Sigmoid colon (tissue), 7 donors: ENCODE measurements around the gene FANCE. TPM values are rescaled to one million over a fixed set of nuclear protein-coding genes. Genes with fewer than 3 reads are reported as not detected.

Experiments
- DNase-seq: peaks from one replicate; pipeline ENCODE4 v3.0.0-alpha.2; 2019
- H3K27ac ChIP-seq, 4 donors: fragments of 200-600 bp; sonication (generic); one replicate each; pipeline ENCODE4 v1.5.1; 2016 to 2019; ENCODE audit warnings: mild to moderate bottlenecking in 1 of 4
- H3K27me3 ChIP-seq, 3 donors: fragments of 200-600 bp; sonication (generic); one replicate each; pipeline ENCODE4 v1.5.1; 2019; ENCODE audit warnings: mild to moderate bottlenecking in 1 of 3
- H3K36me3 ChIP-seq, 4 donors: fragments of 200-600 bp; sonication (generic); one replicate each; pipeline ENCODE4 v1.5.1; 2016 to 2019
- H3K4me1 ChIP-seq, 4 donors: fragments of 200-600 bp; sonication (generic); one replicate each; pipeline ENCODE4 v1.5.1; 2017 to 2019
- H3K4me3 ChIP-seq, 4 donors: fragments of 200-600 bp; sonication (generic); one replicate each; pipeline ENCODE4 v1.5.1; 2017 to 2019; ENCODE audit warnings: mild to moderate bottlenecking in 2 of 4, moderate library complexity in 1 of 4
- H3K9me3 ChIP-seq, 4 donors: fragments of 200-600 bp in 3 of 4; sonication (generic) in 3 of 4; one replicate each; pipeline versions ENCODE4 v1.5.1 to v1.6.1; 2013 to 2019
- CTCF ChIP-seq, 4 experiments: fragments of 450-650 bp in 3 of 4; fragments of 200-600 bp in 1 of 4; IDR thresholded peaks; one replicate each; pipeline ENCODE4 v1.5.1; 2016 to 2019; ENCODE audit warnings: antibody characterized with exemption in 4 of 4, mild to moderate bottlenecking in 3 of 4, moderate library complexity in 2 of 4
- EP300 ChIP-seq, 4 donors: sonication (generic); formaldehyde crosslinking; IDR thresholded peaks; one replicate each; pipeline ENCODE4 v1.6.1; 2017; ENCODE audit warnings: antibody characterized with exemption in 4 of 4
- POLR2A ChIP-seq, 2 donors: fragments of 450-650 bp; IDR thresholded peaks; one replicate each; pipeline ENCODE4 v1.6.1; 2016; ENCODE audit warnings: antibody characterized with exemption in 2 of 2, mild to moderate bottlenecking in 2 of 2, moderate library complexity in 2 of 2
- POLR2AphosphoS5 ChIP-seq, 4 donors: sonication (generic); formaldehyde crosslinking; IDR thresholded peaks; one replicate each; pipeline ENCODE4 v1.6.1; 2017; ENCODE audit warnings: antibody characterized with exemption in 4 of 4
- WGBS, 2 donors: extraction: QIAGEN DNeasy Blood & Tissue Kit; methylation state at CpG; one replicate each; pipeline ENCODE4 v1.1.7; 2013; 5-methylcytosine and 5-hydroxymethylcytosine counted together
- intact Hi-C: fragments of 100-400 bp; cut with DNase I; formaldehyde crosslinking; loops from one replicate; pipeline ENCODE4 v1.15.1; 2023
- polyA plus RNA-seq, 3 donors: library from polyadenylated mRNA; stranded (reverse); fragments of 200-250 nt; gene quantifications; one replicate each; pipeline ENCODE4 v1.2.3, GENCODE V29; 2013
- total RNA-seq, 4 donors: library from RNA; depleted of rRNA; stranded (reverse); fragments of >200 nt; gene quantifications; one replicate each; pipeline ENCODE4 v1.1.0, GENCODE V29; 2016
- donor health status: healthy with polysubstance abuse.
- donor health status: Bipolar disorder and iron deficiency.
- donor health status: healthy.

FANCE gene
- total and polyA plus RNA-seq, 7 donors = 2.4 to 5.2 (median 3.6) TPM

DNA sequence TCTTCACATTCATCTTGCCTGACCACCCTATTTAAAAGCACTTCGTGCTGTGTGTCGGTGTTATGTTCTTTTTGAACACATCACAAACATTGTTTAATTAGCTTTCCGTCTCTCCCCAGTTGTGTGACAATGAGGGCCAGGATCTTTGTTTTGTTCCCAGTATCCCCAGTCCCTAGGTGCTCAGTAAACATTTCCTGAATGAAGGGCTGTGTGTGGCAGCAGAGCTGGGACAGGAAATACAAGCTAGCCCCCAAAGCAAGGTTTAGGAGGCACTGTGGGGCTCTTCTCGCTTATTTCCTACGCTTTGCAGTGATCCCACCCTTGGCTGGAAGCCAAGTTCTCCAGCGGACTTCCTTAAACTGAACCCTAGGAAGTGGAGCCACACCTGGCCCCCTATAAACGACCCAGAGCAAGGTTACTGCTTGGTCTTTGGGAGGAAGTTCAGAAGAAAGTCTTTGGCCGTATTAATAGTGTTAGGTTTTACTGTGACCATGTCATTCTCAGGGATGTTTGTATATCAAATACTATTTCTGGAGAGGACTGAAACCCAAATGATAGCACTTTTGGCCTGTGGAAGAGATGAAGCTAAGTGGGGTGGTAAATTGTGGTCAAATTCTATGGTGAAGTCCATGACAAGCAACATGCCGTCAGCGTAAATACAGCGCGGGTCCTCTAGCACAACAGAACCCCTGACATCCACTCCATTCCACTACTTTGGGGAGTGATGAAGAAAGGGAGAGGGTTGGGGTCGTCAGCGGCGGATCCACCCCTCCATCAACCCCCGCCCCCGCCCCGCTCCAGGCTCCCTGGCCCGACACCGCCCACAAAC, 570 bp upstream of the FANCE start:
- H3K36me3 ChIP-seq = peaks cover 0 to 5% (median 0%) of the 10 kb centered on the region in 4 donors
- no peak for DNase-seq
- H3K9me3 ChIP-seq = no peaks in the 10 kb centered on the region
- no peak for TF ChIP-seq EP300 (IDR thresholded peaks at IDR 0.05)
- TF ChIP-seq POLR2AphosphoS5 (IDR thresholded peaks at IDR 0.05) = no peak
- no peak for TF ChIP-seq CTCF (IDR thresholded peaks at IDR 0.05)
- no peak for TF ChIP-seq POLR2A (IDR thresholded peaks at IDR 0.05)
- H3K27ac ChIP-seq = peak overlapping the region; percentile 74 to 77 (median 76)
- H3K4me1 ChIP-seq = peaks cover 0 to 23% (median 18%) of the 10 kb centered on the region in 4 donors
- H3K4me3 ChIP-seq = peak overlapping the region; percentile 43 to 69 (median 64)
- WGBS, 2 donors = 5 to 14% methylated on average over 20 of the region's 20 CpGs
- intact Hi-C loops = loop anchor here (2.0 kb wide), 1 partner anchor 17 kb away; the partner anchor contains the start of gene RPL10A
- H3K27me3 ChIP-seq = no peaks in the 10 kb centered on the region

GRCh38 chr6:35453236-35453635, 1.1 kb downstream of the FANCE start:
- Histone ChIP-seq H3K4me1 (peaks cover 0 to 23% (median 18%) of the 10 kb centered on the region in 4 donors), H3K27me3 (no peaks in the 10 kb centered on the region), H3K4me3 (peak overlapping the region in 3 of 4 donors; percentile 63 to 69 (median 66)), H3K27ac (peak overlapping the region in 2 of 4 donors; percentile 74 to 77), H3K9me3 (no peaks in the 10 kb centered on the region), H3K36me3 (peaks cover 0 to 11% (median 0%) of the 10 kb centered on the region in 4 donors)
- intact Hi-C loops = loop anchor here (2.0 kb wide), 1 partner anchor 16 kb away; the partner anchor contains the start of gene RPL10A
- no peak for DNase-seq
- no peak for TF ChIP-seq POLR2A (IDR thresholded peaks at IDR 0.05)
- TF ChIP-seq EP300 (IDR thresholded peaks at IDR 0.05) = no peak
- TF ChIP-seq POLR2AphosphoS5 (IDR thresholded peaks at IDR 0.05) = no peak
- no peak for TF ChIP-seq CTCF (IDR thresholded peaks at IDR 0.05)
- WGBS, 2 donors = 11 to 38% methylated on average over 3 of the region's 3 CpGs

- Histone ChIP-seq H3K36me3 (peaks cover 0 to 16% (median 0%) of the 10 kb centered on the region in 4 donors), H3K27ac (no peak overlapping the region), H3K4me1 (peaks cover 0 to 23% (median 18%) of the 10 kb centered on the region in 4 donors), H3K4me3 (no peak overlapping the region), H3K9me3 (no peaks in the 10 kb centered on the region), H3K27me3 (no peaks in the 10 kb centered on the region)
- no peak for DNase-seq
- WGBS, 2 donors = 88 to 97% methylated on average over 9 of the region's 9 CpGs
- intact Hi-C loops = no loop called here
- TF ChIP-seq POLR2A (IDR thresholded peaks at IDR 0.05) (no peak), POLR2AphosphoS5 (IDR thresholded peaks at IDR 0.05) (no peak), EP300 (IDR thresholded peaks at IDR 0.05) (no peak), CTCF (IDR thresholded peaks at IDR 0.05) (no peak)
Measured at GRCh38 chr6:35454391-35455110, 2.4 kb downstream of the FANCE start.

GRCh38 chr6:35457907-35458306, 5.8 kb downstream of the FANCE start:
- DNase-seq = no peak
- Histone ChIP-seq H3K27ac (no peak overlapping the region), H3K27me3 (no peaks in the 10 kb centered on the region), H3K4me1 (peaks cover 0 to 11% (median 8%) of the 10 kb centered on the region in 4 donors), H3K4me3 (no peak overlapping the region), H3K9me3 (no peaks in the 10 kb centered on the region), H3K36me3 (peaks cover 0 to 23% (median 0%) of the 10 kb centered on the region in 4 donors)
- 85 to 87% methylated on average over 4 of the region's 4 CpGs for WGBS, 2 donors
- TF ChIP-seq POLR2A (IDR thresholded peaks at IDR 0.05) (no peak), POLR2AphosphoS5 (IDR thresholded peaks at IDR 0.05) (no peak), EP300 (IDR thresholded peaks at IDR 0.05) (no peak), CTCF (IDR thresholded peaks at IDR 0.05) (no peak)
- intact Hi-C loops = no loop called here
